ACC112 (cell line): Measurements from ENCODE around the gene COG7.

Source experiments
- H2AFZ ChIP-seq: fragments of 200-600 bp; sonication (generic); one replicate; pipeline ENCODE4 v1.6.0; 2017; ENCODE audit warnings: antibody characterized with exemption, low read length; ENCODE audit not compliant: unreplicated experiment
- H3K27ac ChIP-seq: fragments of 200-600 bp; sonication (generic); 2 replicates; pipeline ENCODE4 v1.5.1; 2014; ENCODE audit warnings: low read depth, mild to moderate bottlenecking, antibody characterized with exemption, low read length, moderate library complexity
- H3K27me3 ChIP-seq: fragments of 200-600 bp; sonication (generic); 2 replicates; pipeline ENCODE4 v1.6.1; 2014; ENCODE audit warnings: mild to moderate bottlenecking, antibody characterized with exemption, low read length, moderate library complexity, mixed read lengths; ENCODE audit not compliant: insufficient read depth
- H3K36me3 ChIP-seq: fragments of 200-600 bp; sonication (generic); 2 replicates; pipeline ENCODE4 v1.6.1; 2016; ENCODE audit warnings: mild to moderate bottlenecking, antibody characterized with exemption, low read length, moderate library complexity, mixed read lengths; ENCODE audit not compliant: insufficient read depth
- H3K4me1 ChIP-seq: fragments of 200-600 bp; sonication (generic); one replicate; pipeline ENCODE4 v1.6.1; 2016; ENCODE audit warnings: low read length, mixed read lengths; ENCODE audit not compliant: insufficient read depth, unreplicated experiment, control insufficient read depth
- H3K4me3 ChIP-seq: fragments of 200-600 bp; sonication (generic); 2 replicates; pipeline ENCODE4 v1.5.1; 2014; ENCODE audit warnings: mild to moderate bottlenecking, low read depth, low read length
- H3K79me2 ChIP-seq: fragments of 200-600 bp; sonication (generic); one replicate; pipeline ENCODE4 v1.6.0; 2016; ENCODE audit warnings: low read length; ENCODE audit not compliant: control insufficient read depth, unreplicated experiment, insufficient read depth

COG7 gene

DNA sequence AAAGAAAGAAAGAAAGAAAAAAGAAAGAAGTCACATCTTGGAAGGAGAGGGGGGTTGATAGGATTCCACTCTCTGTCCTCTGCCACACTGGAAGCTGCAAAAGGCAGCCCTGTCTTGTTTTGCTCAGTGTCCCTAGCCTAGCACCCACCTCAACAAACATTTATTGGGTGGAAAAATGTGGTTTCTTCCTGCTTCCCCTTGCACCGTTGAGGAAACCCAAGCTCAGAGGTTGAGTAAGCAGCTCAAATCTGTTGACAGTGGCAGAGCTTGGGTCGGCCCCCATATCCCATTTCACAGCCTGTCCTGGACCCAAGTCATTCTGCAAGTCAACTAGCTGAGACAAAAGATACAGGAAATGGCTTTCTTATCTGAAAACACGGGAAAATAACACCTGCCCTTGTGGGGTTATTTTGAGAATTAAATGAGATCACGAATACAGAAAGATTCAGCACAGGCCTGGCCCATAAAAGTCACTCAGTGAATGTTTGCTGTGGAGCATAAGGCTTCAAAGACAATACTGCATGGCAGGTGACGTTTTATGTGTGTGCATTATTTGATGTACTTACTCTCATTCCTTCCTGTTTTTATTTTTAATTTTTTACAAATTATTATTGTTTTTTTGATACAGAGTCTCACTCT lies 87.3 kb downstream of the COG7 start:
- H3K4me1 ChIP-seq: no peaks in the 10 kb centered on the region
- H3K27ac ChIP-seq: no peak overlapping the region
- peaks cover 30% of the 10 kb centered on the region for H3K27me3 ChIP-seq
- no peaks in the 10 kb centered on the region for H3K79me2 ChIP-seq
- H3K4me3 ChIP-seq: no peak overlapping the region
- H3K36me3 ChIP-seq: no peaks in the 10 kb centered on the region
- no peak overlapping the region for H2AFZ ChIP-seq

DNA sequence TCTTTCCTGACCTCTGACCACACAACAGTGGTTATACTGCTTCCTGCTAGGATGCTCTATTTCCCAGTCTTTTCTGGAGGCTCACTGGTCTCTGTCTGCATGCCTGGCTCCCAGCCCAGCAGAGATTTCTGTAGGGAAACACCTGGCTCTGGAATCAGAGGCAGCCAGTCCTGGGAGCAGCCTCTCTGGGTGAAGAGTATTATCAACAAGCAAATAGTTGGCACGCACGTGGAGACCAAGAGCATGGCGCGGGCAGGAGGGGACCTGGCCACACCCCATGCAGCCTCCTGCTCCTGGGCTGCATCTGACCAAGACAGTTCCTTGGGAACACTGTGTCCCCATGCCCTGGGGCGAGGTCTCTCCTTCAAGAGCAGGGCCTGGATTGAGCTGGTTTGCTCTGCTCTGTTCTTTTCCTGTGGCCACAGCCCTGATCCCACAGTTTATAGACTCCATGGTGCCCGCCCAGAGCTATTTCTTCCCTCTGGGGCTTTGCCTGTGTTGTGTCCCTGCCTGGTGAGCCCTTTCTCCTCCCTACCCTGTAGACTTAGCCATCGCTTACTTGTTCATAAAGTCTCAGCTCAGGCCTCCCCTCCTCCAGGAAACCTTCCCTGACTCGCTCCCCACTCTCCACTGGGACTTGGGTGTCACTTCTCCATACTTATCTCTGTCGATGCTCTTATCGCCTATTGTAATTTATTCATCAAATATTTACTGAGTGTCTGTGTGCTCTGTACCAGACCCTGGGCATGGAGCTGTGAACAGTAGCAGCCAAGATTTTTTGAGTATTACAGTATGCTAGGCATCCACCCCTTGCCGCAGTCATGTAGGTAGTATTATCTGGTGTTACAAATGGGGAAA lies 90.3 kb downstream of the COG7 start:
- H2AFZ ChIP-seq: no peak overlapping the region
- no peaks in the 10 kb centered on the region for H3K79me2 ChIP-seq
- H3K4me3 ChIP-seq: no peak overlapping the region
- peaks cover 18% of the 10 kb centered on the region for H3K27me3 ChIP-seq
- no peaks in the 10 kb centered on the region for H3K4me1 ChIP-seq
- H3K27ac ChIP-seq: no peak overlapping the region
- H3K36me3 ChIP-seq: no peaks in the 10 kb centered on the region

DNA sequence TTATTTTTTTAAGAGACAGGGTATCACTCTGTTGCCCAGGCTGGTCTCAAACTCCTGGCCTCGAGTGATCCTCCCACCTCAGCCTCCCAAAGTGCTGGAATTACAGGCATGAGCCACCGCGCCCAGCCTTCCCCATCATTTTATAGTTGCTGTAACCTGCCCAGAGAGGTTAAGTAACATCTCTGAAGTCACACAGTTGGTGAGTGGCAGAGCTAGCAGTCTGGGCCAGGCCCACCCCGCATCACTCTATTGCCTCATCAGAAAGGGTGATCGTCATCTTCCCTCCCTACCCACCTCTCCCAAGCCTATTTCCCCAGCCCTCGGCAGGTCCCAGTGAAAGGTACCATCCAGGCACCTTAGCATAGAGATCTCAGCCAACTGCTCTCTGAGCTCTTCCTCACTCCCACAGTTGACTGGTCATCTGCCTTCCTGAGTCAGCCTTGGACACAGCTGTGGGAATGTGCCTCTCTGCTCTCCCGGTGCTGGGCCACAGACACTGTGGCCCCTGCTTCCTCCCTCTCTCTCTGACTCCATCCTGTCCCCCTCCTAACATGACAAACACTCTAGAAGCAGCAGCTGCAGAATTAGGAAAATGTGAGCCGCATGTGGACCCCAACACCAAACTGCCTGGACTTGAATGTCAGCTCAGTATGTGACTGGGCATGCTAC lies 93.8 kb downstream of the COG7 start:
- H3K4me1 ChIP-seq: no peaks in the 10 kb centered on the region
- H2AFZ ChIP-seq: no peak overlapping the region
- no peaks in the 10 kb centered on the region for H3K36me3 ChIP-seq
- no peak overlapping the region for H3K27ac ChIP-seq
- no peak overlapping the region for H3K4me3 ChIP-seq
- no peaks in the 10 kb centered on the region for H3K79me2 ChIP-seq
- peaks cover 23% of the 10 kb centered on the region; the same call in 1 of the 2 replicates for H3K27me3 ChIP-seq

DNA sequence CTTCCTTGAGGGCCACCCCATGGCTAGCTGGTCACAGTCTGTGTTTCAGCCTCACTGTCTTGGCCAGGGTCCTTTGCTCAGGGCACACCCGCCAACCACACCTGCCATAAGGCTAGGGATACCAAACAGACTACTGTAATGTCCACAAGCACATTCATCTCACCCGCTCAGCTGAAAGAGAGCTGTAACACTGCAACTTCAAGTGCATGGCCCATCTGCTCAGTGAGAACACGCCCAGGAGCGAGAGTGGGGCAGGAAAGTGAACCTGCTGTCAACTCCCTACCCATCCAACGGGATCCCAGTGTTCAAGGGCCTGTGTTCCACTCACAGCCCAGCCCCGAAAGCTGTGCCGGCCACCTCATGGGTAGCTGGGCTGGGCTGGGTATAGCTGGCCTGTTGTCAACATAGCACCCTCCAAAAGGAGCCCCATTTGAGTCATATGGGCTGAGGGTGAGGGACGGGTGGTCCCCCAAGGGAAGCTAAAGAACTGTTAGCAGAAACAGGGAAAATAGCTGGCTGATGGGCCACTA lies 95.2 kb downstream of the COG7 start:
- Histone ChIP-seq H3K36me3 (no peaks in the 10 kb centered on the region), H2AFZ (no peak overlapping the region), H3K79me2 (no peaks in the 10 kb centered on the region), H3K4me1 (no peaks in the 10 kb centered on the region), H3K27ac (no peak overlapping the region), H3K27me3 (peaks cover 36% of the 10 kb centered on the region), H3K4me3 (no peak overlapping the region)

DNA sequence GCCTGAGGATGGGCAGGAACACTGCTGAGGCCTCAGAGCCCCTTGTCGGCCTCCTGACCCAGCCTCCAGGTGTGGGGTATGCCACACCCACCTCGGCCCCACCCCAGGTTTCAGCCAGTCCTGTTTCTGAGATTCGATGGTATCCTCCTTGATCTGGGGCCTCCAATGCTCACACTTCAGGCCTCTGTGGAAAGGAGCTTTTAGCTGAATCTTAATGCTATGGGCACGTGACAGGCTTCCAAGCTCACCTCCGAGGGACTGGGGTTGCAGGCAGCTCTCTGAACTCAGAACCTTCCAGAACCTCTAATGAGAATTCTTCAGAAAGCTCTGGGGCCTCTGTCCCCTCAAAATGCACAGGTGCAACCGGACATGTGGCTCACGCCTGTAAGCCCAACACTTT lies 96.0 kb downstream of the COG7 start:
- Histone ChIP-seq H3K79me2 (no peaks in the 10 kb centered on the region), H3K27me3 (peaks cover 43% of the 10 kb centered on the region), H3K4me1 (no peaks in the 10 kb centered on the region), H3K4me3 (no peak overlapping the region), H2AFZ (no peak overlapping the region), H3K27ac (no peak overlapping the region), H3K36me3 (no peaks in the 10 kb centered on the region)

- no peaks in the 10 kb centered on the region for H3K36me3 ChIP-seq
- H3K4me1 ChIP-seq: no peaks in the 10 kb centered on the region
- no peak overlapping the region for H3K4me3 ChIP-seq
- peaks cover 51% of the 10 kb centered on the region for H3K27me3 ChIP-seq
- H2AFZ ChIP-seq: no peak overlapping the region
- H3K79me2 ChIP-seq: no peaks in the 10 kb centered on the region
- H3K27ac ChIP-seq: no peak overlapping the region
Observed at GRCh38 chr16:23355106-23355670, 97.8 kb downstream of the COG7 start.

DNA sequence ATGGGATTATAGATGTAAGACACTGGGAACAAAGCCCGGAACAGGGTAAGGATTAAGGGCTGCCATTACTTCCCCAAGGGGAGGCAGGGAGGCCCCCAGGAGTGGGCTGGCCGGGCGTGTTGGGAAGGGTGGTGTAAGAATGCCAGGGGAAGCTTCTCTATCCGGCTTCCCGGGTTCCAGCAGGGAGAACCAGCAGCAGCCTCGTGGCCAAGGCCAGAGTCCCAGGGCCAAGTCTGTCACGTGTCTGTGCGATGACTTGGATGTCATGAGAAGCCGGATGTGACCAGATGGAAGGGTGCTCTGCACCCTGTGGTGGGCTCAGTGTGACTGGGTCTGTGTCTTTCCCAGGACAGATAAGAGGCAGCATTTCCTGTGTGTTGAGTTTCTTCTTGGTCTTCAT lies 98.7 kb downstream of the COG7 start:
- Histone ChIP-seq H3K4me3 (no peak overlapping the region), H3K4me1 (no peaks in the 10 kb centered on the region), H2AFZ (no peak overlapping the region), H3K27ac (no peak overlapping the region), H3K79me2 (no peaks in the 10 kb centered on the region), H3K27me3 (peaks cover 58% of the 10 kb centered on the region), H3K36me3 (no peaks in the 10 kb centered on the region)

- no peaks in the 10 kb centered on the region for H3K36me3 ChIP-seq
- H3K27ac ChIP-seq: no peak overlapping the region
- H3K4me1 ChIP-seq: no peaks in the 10 kb centered on the region
Observed at GRCh38 chr16:23353440-23353839, 99.5 kb downstream of the COG7 start.

DNA sequence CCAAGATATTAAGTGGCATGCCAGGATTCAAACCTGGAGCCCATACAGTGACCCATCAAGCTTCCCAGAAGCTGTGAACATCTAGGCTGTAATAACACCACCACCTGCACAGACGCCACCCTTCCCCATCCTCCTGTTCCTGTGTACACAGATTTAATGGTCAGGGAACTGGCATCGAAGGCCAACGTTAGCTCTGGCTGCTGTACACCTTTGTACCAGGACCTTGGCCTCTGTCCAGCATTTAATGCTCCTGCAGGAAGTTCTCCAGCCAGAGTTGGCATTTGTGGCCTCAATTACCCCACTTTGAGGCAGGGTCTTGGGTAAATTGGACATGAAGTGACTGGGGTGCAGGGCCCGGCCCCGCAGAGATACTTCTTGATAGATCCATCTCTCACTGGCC lies 101.6 kb downstream of the COG7 start:
- Histone ChIP-seq H3K27ac (no peak overlapping the region), H2AFZ (no peak overlapping the region)

More at GRCh38 chr16:23353440-23353839, 99.5 kb downstream of the COG7 start:
- H3K79me2 ChIP-seq: no peaks in the 10 kb centered on the region
- peaks cover 66% of the 10 kb centered on the region for H3K27me3 ChIP-seq
- no peak overlapping the region for H3K4me3 ChIP-seq
- no peak overlapping the region for H2AFZ ChIP-seq

DNA sequence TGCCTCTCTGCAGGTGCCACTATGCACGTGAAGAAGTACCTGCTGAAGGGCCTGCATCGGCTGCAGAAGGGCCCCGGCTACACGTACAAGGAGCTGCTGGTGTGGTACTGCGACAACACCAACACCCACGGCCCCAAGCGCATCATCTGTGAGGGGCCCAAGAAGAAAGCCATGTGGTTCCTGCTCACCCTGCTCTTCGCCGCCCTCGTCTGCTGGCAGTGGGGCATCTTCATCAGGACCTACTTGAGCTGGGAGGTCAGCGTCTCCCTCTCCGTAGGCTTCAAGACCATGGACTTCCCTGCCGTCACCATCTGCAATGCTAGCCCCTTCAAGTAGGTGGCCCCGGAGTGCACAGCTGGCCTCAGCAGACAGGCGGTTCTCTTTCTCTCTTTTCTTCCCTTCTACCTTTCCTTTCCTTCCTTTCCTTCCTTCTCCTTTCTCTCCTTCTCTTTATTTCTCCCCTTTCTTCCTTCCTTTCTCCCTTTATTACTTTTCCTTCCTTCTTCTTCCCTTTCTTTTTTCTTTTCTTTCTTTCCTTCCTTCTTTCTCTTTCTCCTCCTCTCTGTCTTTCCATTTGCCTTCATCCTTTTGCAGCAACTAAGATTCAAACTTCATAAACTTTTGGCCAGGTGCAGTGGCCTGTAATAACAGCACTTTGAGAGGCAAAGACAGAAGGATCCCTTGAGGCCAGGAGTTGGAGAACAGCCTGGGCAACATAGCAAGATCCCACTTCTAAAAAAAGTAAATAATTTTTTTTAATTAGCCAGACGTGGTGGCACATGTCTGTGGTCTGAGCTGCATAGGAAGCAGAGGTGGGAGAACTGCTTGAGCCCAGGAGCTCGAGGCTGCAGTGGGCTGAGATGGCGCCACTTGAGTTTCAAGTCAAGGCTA lies 104.2 kb downstream of the COG7 start:
- Histone ChIP-seq H3K4me1 (no peaks in the 10 kb centered on the region), H3K36me3 (no peaks in the 10 kb centered on the region), H2AFZ (no peak overlapping the region), H3K79me2 (no peaks in the 10 kb centered on the region), H3K4me3 (no peak overlapping the region), H3K27ac (no peak overlapping the region), H3K27me3 (peaks cover 75% of the 10 kb centered on the region)

More for the DNA sequence above, 101.6 kb downstream of the COG7 start:
- Histone ChIP-seq H3K79me2 (no peaks in the 10 kb centered on the region), H3K4me1 (no peaks in the 10 kb centered on the region), H3K4me3 (no peak overlapping the region), H3K27me3 (peaks cover 76% of the 10 kb centered on the region), H3K36me3 (no peaks in the 10 kb centered on the region)
